Stimulated activated CD4-positive, alpha-beta T cell treated with anti-CD3 and anti-CD28 coated beads, Interleukin-2, amount 100 ng/mL, for 4 hours (primary cell): ENCODE data around the gene ARHGAP23.
"Not testable (repeated sequence)": the region's sequence is repeated elsewhere in the genome, so short reads cannot be mapped to it uniquely, and the experiment has no call there.

ENCODE experiments used
- DNase-seq: peaks from one replicate; pipeline ENCODE4 v3.0.0-alpha.2; 2020; ENCODE audit warnings: low read depth

The ARHGAP23 gene

DNA sequence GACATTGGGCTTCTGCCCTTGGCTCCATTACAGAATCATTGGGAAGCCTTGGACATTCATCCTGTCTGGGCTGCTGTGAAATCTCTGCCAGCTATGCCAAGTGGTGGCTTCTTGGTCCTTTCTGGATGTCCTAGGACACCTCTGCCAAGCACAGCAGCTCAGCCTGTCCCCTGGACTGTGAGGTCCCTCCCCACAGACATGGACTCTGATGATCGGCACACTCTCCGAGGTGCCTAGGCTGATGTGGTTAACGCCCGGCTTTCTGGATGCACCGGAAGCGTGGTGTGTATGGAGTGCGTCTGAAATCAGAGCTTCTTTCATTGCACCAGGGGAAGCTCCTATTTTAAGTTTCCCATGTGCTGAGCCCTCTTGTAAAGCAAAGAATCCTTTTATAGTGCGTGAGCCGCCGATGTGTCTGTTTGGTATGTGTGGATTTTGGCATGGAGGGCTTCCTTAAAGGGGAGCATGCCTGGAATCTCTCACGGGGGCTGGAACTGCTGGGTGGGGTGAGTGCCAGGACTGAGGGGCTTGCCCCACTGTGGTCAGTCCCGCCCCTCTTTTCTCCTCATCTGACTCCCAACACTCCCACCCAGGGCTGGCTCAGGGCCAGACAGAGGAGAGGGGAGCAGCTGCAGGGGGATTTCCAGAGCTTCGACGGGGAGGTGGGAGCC, 7.0 kb upstream of the ARHGAP23 start:
- DNase-seq, result no peak

DNA sequence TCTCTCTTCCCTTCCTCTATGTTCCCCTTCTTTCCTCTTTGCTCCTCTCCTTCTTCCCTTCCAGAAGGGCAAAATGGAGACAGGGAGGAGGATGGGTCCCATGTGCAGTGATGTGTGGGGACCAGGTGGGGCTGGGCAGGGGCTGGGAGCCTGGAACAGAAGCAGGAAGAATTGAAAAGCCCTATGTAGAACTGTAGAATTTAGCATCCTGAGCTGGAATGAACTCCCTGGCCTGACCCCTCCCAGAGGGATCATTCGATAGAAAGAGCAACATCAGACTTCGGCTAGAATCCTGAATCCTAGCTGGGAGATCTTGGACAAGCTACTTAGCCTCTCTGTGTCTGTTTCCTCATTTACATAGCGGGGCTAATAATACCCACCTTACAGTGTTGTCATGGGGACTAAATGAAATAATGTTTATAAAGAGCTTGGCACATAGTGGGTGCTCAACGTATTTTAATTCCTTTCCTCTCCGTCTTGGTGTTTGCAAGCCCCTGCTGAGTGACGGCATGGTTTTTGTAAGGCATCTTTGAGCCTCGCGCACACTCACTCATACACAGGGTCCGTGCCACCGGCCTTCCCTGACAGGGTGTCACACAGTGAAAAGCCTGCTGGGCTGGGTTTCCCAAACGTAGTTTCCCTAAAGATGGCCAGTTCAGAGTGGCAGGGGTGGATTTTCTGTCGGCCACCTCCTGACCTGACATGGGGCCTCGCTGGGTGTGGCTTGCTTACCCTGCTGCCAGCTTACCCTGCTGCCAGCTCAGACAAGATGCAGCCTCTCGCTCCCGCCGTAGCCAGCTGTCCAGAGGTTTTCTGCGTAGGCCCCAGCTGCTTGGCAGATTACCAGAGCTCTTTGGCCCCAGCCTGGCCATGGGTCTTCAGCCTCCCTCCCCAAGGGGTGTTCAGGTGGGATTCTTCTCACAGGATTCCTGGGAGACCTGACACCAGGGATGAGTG, 6.1 kb upstream of the ARHGAP23 start:
- no peak for DNase-seq

DNA sequence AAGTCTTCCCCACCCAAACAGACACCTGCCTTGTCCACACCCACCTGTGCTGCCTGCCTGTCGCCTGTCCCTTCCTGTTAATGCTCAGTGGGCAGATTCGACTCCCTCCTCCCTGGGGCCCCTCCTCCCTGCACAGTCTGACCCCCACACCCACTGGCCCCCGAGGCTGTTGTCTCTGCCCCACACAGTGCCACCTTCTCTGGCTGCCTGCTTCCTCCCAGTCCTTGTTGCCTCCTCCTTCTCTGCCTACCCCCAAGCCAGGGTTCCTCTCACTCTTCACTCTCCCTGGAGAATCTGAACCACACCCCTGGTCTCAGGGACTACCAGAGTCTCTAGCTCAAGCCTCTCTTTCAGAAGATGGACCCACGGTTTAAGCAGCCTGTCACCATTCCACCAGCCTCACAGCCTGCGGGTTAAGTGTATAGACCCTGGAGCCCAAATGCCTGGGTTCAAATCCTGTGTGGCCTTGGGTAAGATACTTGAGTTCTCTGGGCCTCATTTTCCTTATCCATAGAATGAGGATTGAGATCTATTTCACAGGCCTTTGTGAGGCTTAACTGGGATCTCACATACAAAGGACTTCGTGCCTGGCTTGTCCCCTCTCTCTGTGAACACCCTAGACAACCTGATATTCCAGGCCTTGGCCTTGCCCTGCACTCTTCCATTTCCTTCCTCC, 3.8 kb upstream of the ARHGAP23 start:
- no peak for DNase-seq

DNA sequence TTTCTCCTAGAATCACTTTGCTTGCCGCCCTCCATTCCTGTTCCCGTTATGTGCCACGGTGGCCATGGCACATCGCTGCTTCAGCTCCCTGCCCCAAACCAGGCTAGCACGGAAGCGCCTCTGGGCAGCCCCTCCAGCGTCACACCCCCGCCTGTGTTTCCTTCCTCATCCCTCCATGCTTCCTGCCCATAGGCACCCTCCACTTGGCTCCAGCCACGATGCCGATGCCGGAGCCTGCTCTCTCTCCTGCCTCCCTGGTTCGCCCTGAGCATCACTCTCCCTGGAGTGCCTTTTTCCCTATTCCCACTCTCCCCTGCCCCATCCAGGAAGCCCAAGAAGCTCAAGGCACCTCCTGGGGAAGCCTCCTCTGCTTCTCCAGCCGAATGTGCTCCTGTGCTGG, 3.2 kb upstream of the ARHGAP23 start:
- no peak for DNase-seq

DNA sequence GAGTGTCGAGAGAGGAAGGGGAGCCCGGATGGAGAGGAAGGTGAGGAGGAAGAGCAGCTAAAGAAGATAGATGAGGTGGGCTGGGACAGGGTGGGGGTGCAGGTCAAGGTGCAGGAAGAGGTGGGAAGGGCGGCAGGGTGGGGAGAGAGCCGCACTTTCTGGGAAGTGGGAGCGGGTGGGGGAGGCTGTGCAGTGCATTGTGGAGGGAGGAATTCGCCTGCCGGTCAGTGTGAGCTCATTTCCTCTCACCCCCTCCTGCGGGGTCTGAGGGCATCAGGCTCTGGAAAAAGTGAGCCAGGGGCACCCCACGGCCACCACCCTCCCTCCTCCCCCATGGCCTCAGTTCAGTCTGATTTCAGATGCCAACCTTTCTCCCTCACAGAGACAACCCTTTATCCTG, 2.5 kb upstream of the ARHGAP23 start:
- DNase-seq, result no peak

DNA sequence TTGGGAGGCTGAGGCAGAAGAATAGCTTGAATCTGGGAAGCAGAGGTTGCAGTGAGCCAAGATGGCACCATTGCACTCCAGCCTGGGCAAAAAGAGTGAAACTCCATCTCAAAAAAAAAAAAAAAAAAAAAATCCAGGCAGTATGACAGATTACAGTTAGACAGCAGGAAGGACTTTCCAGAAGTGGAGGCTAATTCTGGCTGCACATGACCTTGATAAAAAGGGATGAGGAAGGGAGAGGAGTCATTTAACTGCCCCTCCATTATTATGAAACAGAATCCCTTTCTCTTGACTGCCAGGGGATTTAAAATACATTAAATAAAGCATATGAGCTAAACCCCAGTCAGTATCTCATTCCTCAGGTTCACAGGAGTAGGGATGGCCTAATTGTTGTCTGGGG, 1.8 kb upstream of the ARHGAP23 start:
- no peak for DNase-seq

DNA sequence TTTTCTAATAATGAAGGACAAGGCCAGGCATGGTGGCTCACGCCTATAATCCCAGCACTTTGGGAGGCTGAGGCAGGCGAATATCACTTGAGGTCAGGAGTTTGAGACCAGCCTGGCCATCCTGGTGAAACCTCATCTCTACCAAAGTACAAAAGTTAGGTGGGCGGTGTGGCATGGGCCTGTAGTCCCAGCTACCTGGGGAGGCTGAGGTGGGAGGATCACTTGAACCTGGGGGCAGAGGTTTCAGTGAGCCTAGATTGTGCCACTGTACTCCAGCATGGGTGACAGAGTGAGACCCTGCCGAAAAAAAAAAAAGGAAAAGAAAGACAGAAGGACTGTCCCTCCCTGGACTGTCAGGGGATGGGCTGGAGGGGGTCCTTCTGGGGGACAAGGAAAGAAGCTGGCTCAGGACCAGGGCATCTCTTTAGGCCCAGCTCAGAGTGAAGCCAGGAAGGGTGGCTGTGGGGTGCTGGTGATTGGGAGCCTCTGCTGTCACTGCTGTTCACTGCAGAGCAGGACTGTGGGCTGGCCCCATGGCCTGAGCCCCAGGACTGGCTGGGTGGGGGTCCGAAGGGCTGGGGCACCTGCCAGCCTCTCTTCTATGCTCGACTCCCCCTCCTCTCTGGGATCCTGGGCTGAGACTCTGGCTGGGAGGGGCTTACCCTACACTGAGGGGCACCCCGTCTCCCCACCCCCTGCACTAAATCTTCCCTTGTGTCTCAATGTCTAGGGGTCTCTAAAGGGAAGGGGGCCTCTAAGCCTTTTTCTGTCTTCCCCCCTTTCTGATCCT, 909 bp upstream of the ARHGAP23 start:
- DNase-seq, result no peak

DNA sequence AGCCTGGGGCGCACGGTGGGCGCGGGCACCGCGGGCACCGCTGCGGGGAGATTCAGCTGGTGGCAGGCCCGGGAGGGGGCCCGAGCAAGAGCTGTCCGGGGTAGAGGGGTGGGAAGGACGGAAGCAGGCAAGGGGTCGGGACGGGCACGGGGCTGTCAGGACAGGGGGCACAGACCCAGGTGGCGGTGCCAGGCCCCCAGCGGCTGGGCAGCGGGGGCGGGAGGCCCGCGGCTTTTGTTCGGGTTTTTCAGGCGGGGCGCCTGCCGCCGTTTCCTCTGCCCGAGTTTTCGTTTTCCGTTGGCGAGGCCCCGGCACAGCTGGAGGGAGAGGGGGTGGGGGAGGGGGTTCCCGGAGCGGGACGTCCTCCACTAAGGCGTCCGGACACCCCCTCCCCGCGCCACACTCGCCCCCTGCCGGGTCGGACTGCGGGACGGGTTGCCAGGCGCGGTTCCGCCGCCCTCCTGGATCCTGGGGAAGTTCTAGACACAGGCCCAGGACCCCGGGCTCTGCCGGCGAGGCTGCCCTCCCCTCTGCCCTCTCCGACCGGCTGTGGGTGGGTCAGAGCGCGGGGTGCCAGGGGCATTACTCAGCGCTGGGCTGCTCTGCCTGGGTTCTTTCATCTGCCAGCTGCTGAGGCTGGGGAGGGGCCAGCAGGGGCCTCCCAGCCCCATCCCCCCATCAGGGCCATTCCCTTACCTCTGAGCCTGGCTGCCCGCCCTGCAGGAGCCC, 543 bp downstream of the ARHGAP23 start:
- no peak for DNase-seq

DNA sequence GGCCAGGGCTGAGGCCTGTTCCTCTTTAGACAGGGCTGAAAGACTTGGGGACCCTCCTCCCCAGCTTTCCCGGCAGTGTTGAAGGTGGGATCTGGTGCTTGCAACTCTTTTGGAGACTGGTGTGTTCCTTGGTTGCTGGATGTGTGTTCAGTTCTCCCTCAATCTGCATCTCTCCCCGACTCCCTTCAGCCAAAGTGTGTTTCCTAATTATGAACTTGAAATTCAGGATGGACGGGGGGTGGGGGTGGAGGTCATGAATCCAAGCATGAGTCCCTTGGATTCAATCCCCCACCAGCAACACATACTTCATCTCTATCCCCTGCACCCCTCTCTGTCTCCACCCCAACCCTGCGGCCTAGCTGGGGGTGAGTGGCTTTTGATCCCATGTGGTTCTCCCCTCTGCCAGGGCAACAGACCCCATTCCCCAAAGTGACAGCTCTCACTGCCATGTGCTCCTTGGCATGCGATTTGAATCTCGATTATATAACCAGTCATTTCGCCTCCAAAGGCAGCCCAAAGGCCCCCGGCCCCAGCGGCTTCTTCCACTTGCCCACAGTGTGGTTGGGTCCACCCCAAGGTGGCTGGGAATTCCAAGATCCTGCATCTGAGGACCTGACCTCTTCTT, 1.3 kb downstream of the ARHGAP23 start:
- DNase-seq, result no peak

DNA sequence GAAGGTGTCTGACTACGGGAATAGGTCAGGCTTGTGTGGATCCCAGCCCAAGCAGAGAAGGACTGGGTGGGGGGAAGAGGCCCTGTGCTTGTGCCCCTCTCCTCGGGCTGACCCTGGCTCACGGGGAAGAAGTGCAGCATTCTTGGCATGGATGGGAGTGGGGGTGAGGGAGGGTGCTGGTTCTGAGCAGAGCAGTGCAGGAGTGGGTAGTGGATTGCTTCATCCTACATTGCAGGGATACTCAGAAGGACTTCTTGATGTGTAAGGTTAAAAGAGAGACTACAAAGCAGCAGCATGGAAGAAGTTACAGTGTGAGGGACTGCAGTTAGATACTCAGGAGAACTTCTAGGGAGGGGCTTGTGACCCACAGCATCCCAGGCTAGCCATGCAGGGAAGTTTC, 2.1 kb downstream of the ARHGAP23 start:
- DNase-seq, result no peak

DNA sequence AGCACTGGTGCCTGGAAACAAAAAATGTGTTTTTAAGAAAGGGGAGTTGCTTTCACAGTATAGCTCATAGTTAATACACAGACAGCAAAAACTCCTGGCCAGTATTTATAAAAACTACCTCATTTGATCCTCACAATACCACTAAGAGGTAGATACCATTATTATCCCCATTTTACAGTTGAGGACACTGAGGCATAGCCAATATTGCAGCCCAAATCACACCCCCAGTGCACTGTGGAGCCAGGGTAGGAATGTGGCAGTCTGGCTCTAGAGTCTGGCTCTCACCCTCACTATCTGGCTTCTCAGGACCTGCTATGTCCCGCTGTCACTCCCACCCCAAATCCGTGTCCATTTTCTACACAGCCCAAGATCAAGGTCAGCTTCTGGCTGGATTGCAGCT, 2.6 kb downstream of the ARHGAP23 start:
- no peak for DNase-seq

DNA sequence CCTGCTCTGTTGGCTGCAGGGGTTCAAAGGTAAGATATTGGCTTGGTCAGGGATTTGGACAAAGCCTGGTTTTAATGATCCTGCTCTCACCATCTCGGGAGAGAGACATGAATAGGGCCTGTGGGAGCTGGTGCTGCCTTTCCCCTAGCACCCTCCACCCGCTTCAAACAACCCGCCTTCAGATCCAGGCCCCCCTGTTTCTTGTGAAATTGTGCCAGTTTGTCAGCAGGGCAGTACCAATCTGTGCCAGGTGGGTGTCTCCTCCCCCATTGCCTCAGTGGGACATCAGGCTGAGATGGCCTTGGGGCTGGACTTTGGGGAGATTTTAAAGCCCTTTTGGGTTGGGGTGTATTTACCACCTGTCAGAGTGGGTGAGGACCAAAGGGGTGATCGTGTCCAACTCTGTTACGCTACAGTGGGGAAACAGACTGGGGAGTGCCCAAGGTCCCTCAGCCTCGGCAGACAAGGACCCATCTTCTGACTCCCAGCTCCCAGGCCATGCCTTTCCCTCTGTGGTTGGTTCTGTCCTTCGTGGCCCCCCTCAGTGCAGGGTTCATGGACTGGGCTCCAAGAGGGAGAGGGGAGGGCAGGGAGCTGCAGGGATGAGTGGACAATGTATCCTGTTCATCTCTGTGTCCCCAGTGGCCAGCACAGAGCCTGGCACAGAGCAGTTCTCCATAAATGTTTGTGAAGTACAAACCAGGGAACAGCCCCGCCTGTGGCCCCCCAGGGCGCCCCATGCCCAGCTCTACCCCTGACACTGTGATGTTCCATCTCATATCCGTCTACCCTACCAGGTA, 3.3 kb downstream of the ARHGAP23 start:
- no peak for DNase-seq

DNA sequence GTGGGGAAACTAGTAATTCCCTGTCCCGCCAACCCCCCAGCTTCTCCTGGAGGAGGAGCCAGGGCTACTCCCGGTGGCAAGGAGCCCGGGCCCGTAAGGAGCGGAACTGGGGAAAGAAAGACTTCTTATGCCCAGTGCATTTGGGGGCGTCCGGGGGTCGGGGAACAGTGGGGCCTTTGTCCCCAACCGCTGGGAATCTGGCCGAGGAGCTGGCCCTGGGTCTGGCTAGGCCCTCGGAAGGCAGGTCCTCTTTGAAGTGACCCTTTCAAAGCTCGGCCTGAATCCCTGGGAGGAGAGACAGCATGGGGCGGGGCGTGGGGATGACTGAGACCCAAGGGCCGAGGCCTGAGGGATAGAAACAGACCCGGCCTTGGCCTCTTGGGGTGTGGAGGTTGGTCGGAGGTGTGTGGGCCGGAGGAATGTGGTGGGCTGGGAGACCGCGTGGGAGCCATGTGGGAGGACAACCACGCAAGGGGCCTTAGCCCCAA, 6.0 kb downstream of the ARHGAP23 start:
- DNase-seq, result no peak

DNA sequence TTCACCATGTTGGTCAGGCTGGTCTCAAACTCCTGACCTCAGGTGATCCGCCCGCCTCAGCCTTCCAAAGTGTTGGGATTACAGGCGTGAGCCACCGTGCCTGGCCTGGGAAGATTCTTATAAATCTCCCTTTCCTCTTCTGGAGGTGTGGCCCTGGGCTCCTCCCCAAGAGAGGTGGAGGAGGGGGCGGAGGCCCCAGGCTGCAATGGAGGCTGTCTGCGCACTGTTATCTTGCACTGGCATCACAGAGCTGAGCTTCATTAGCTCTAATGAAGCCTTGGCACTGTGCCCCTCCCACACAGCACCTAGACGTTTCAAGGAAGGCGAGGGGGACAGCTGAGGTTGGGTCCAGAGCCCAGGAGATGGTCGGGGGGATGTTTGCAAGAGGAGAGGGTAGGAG, 7.5 kb downstream of the ARHGAP23 start:
- no peak for DNase-seq

DNA sequence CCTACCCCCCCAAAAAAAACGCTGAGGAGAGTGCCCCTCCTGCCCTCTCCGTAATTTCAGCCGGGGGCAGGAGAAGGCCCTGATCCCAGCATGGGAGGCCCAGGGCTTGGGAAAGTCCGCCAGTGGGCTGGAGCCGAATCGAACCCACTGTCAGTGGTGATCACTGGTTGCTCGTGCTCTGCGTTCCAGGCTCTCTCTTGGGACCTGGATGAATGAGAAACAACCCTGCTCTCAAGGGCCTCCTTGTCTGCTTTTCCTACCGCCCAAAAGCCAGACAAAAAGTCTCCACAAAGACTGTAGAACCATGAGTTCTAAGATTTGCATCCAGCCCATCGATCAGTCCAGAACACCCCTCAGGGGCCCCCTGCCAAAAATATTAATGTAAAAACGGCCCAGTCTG, 8.1 kb downstream of the ARHGAP23 start:
- DNase-seq, result no peak

DNA sequence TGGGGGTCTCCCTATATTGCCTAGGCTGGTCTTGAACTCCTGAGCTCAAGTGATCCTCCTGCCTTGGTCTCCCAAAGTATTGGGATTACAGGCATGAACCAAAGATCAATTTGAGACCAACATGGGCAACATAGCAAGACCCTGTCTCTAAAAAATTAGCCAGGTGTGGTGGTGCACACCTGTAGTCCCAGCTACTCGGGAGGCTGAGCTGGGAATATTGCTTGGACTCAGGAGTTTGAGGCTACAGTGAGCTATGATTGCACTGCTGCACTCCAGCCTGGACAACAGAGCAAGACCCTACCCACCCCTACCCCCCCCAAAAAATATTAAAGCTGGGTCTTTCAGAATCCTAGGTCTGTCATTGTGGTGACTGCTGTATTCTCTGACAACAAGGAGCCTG, 9.0 kb downstream of the ARHGAP23 start:
- DNase-seq, result not testable (repeated sequence)

DNA sequence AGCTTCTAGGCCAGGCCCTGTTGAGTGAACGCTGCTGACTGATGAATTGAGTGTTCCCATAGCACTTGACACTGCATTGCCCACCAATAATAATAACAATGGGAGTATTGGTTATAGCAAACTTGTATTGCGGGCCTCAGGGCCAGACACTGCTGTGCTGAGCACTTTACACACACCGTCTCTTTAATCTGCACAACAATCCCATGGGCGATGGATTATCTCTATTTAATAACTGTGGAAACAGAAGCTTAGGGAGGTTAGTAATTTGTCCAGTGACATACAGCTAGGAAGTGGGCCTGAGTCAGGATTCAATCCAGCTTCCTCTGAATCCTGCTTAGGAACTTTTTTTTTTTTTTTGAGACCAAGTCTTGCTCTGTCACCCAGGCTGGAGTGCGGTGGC, 11.2 kb downstream of the ARHGAP23 start:
- no peak for DNase-seq

DNA sequence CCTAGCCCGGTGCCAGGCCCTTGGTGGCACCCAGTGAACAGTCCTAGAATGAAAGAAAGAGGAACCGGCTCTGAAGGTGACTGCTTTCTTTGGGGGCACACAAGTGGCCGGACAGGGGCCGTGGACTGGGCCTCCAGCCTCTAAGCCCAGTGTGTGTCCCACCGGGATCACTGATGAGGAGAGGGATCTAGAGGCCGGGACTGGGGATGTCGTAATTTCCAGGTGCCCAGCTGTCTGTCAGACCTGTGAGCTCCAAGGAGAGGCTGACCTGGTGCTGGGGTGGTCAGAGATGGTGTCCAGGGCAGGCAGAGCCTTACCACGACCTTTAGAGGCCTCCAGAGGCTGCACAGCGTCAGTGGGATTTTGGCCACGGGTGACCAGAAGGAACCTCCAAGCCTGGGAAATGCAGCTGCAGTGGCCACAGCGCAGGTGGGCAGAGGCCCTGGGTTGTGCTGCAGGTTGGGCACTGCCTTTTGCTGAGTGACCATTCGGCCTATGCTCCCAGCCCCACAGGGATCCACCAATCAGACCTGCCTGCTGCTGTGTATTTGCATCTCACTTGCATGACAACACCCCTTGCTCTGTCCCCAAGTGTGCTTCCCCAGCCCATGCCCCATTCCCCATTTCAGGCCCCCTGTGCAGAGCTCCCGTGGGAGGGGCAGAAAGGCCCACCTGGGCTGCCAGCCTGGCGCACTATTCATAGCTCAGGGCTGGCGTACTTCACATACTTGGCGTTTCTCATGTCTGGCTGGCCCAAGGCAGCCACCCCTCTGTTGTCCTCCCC, 12.5 kb downstream of the ARHGAP23 start:
- no peak for DNase-seq

DNA sequence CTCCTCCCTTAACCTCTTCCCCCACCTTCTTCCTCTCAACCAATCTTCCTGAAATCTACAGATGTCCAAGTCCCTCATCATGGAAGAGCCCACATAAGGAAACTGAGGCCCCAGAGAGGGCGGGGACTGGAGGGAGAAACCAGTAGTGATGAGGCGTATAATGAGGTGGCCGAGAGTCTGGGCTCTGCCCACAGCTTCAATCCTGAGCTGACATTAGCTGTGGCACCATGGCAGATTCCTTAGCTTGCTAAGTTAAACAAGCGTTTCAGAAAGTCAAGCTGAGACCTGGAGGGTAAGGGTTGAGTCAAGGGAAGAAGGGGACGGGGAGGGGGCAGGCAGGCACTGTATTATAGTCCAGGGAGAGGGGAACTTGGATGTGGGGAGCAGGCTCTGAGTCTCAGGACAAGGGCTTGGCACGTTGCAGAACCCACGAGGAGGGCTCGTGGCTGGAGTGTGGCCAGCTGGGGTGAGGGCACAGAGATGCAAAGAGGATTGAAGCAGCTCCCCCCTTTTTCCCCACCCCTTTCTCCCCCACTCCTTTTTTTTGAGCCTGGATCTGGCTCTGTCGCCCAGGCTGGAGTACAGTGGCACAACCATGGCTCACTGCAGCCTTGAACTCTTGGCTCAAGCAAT, 13.3 kb downstream of the ARHGAP23 start:
- DNase-seq, result no peak
